Cardiac fibroblast (primary cell): ENCODE data around the gene POC1A.
"Not testable (repeated sequence)": the region's sequence is repeated elsewhere in the genome, so short reads cannot be mapped to it uniquely, and the experiment has no call there.

Experiments used
- DNase-seq, 2 donors: peaks; one replicate each; pipeline versions ENCODE4 v3.0.0 to v3.0.0-alpha.2; 2010; ENCODE audit warnings: low read depth in 2 of 2
- H3K4me3 ChIP-seq, 2 donors: replicated peaks in 1 of 2; 1 replicate in 1 of 2; 2 replicates in 1 of 2; pipeline ENCODE4 v1.5.1; 2011; ENCODE audit warnings: low read depth in 2 of 2, low read length in 2 of 2, mild to moderate bottlenecking in 2 of 2, moderate library complexity in 1 of 2
- CTCF ChIP-seq: IDR thresholded peaks from one replicate; pipeline ENCODE4 v1.5.1; 2011; ENCODE audit warnings: low read depth, mild to moderate bottlenecking, low read length, inconsistent platforms

Gene POC1A

GRCh38 chr3:52184690-52185089 lies 30.5 kb upstream of the POC1A start:
- no peak for TF ChIP-seq CTCF
- no peak overlapping the region for H3K4me3 ChIP-seq
- DNase-seq = no peak

DNA sequence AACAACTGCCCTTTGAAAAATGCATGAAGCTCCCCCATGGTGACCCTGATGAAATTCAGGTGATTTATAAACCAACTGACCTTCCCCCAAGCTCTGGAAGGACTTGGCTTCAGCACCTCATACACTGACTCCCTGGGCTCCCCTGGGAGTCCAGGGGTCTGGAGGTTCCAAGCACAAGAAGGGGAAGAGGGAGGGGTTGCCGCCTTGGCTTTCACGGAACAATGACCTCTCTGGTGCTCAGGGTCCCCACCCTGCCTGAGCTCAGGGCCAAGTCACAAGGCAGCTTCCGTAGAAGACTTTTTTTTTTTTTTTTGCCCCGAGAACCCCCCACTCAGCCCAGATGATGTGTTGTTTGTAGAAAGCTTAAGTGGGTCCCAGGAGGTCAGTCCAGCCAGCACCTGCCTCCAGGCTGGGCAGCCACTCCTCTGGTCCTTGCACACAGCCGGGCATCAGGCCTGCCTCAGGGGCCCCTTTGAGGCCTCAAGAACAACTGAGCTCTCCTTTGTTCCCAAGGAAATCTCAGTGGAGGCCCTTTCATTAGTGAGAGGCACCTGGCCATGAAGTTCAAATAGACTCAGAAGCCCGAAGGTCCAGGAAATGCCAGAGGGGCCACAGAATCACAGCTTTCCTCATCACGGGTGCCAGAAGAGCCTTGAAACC lies 29.7 kb upstream of the POC1A start:
- no peak for TF ChIP-seq CTCF
- no peak overlapping the region for H3K4me3 ChIP-seq

DNA sequence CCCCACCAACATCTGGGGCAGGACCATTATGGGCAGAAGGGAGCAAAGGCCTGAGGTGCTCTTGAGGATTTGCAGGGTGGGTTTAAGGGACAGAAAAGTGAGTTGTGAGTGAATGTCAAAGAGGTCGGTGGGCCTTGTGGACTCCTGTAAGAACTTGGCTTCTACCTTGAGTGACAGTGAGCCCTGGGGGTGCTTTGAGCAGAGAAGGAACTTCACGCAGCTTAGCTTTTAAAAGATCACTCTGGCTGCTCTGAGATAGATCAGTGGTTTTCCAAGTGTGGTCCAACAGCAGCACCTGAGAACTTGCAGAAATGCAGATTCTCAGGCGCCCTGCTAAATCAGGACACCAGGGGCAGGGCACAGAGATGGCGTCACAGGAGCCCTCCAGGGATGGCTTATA lies 28.5 kb upstream of the POC1A start:
- H3K4me3 ChIP-seq = no peak overlapping the region
- TF ChIP-seq CTCF = no peak
- DNase-seq = no peak

More for the DNA sequence above, 29.7 kb upstream of the POC1A start:
- DNase-seq = no peak

DNA sequence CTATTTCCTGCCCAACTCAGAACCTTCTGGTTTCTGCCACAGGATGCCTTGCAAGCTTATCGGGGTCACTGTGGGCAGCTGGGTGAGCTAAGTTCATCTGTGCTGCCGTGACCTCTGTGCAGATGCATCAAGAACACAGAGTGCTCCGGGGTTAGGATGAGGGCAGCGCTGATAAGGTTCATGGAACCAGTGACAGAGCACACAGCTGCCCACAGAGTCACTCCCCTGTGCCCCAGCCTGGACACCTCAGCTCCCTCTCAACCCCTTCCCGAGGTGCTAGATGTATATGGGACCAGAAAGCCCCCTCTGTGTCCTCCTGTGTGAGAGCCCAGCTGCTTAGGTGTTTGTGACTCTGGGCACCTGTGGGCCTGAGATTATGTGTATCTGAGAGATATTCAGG lies 28.0 kb upstream of the POC1A start:
- DNase-seq = no peak
- no peak overlapping the region for H3K4me3 ChIP-seq
- TF ChIP-seq CTCF = no peak

DNA sequence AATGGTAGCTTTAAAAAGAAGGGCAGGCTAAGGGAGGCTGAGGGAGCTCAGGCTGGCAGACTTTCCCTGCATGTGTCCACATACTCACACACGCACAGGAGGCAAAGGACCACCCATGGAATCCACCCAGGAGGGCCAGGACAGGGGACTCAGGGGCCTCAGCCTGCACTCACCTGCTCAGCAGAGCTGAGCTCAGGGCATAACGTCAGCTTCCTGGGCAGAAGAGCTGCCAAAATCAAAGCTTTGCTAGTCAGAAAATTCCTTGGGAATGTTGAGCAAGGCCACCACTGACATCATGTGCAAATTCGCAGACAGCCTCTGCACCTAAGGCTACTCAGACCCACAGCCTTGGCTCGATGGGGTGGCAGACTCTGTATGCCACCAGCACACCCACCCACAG lies 27.3 kb upstream of the POC1A start:
- peak; percentile 66 to 75 for DNase-seq
- no peak for TF ChIP-seq CTCF
- H3K4me3 ChIP-seq = no peak overlapping the region

GRCh38 chr3:52178537-52178936 lies 24.3 kb upstream of the POC1A start:
- TF ChIP-seq CTCF = no peak
- DNase-seq = no peak

GRCh38 chr3:52178126-52178525 lies 23.9 kb upstream of the POC1A start:
- H3K4me3 ChIP-seq, DNase-seq: not testable (repeated sequence)

More at GRCh38 chr3:52178537-52178936, 24.3 kb upstream of the POC1A start:
- H3K4me3 ChIP-seq = no peak overlapping the region
